CD1c-positive myeloid dendritic cell (primary cell): ENCODE measurements around the gene SUCLG2.

Experiments used
- DNase-seq: peaks from one replicate; pipeline ENCODE4 v3.0.0-alpha.2; 2016; ENCODE audit errors: extremely low spot score

SUCLG2 gene

DNA sequence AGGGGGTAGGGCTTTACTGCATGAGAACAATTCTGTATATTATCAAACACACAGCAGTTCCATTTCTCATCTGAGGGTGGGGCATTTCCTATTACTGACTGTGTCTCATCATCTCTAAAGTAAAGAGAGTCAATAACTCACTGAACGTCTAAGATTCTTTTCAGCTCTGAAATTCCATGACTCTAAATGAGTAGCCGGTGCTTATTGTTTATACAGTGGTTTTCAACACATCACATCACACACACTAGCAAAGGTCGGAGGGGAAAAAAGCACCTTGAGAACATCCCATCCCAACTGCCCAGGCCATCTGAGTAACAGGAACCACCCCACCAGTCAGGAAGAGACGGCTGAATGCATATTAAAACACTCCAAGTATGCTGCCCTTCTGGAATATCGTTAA, 196.0 kb downstream of the SUCLG2 start:
- no peak for DNase-seq

DNA sequence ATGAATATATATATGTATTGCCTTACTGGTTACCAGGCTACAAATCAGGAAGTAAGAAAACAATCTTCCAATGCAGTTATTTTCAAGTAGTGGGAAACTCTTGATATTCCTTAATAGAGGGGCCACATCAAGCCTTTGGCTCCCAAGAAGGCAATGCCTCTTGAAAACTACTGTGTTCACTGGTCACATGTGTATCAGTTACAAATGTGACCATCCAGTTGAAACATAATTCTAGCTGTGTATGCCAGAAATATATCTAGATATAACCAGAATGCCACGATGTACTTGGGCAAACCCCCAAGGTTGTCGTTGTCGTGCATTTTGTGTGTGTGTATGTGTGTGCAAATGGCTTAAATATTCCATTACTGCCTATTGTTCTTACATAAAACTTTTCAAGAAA, 200.8 kb downstream of the SUCLG2 start:
- no peak for DNase-seq

DNA sequence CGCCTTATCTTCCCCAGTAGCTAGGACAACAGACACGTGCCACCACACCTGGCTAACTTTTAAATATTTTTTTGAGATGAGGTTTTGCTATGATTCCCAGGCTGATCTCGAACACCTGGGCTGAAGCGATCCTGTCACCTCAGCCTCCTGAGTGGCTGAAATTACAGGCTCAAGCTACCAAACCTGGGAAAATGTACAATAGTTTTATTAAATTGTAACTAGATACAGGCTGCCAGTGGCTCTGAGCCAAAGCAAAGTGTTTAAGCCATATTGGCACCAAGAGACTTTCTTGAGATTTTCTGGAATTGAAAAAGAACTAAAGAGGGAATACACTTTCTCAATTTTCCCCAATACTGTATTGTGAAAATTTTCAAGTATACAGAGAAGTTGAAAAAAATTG, 204.3 kb downstream of the SUCLG2 start:
- DNase-seq, result no peak

DNA sequence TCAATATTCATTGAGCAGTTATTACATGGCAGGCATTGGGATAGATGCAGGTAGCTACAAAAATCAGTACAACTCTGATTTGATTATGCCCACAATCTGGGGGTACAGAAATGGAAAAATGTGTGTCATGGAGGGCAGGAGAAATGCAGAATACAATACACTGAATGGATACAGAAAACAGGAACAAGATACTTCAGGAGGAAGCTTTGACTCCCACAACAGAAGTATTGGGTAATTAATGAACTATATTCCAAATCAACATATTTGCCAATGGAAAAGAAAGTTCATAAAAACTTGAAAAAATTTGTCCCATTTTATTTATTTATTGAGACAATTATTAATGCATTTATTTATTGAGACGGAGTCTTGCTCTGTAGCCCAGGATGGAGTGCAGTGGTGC, 207.0 kb downstream of the SUCLG2 start:
- peak; percentile 19 for DNase-seq

DNA sequence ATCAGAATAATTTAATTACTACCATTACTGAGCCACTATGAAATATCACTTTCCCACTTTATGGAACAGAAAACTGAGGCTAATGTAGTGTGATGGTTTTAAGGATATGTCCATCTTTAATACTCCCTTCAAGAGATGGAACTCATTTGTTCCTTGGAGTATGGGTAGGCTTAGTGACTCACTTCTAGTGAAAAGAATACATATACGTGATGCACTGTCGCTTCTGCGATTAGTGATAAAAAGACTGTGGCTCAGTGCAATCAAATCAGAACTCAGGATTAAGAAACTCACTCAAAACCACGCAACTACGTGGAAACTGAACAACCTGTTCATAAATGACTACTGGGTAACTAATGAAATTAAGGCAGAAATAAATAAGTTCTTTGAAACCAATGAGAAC, 216.6 kb downstream of the SUCLG2 start:
- no peak for DNase-seq

DNA sequence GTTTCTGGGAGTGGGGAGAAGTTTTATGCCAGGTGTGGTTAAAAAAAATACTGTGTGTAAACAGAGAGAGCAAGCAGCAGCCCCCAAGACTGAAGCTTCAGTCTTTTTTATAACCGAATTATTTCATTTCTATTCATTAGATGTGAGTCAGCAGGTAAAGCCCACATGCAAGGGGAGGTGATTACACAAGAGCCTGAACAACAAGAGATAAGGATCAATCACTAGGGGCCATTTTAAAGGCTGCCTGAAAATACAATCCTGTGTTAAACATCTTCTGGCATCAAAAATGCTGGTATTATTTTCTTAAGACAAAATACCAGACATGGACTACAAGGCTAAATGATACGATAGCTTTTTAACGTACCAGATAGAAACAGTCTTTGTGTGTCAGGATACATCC, 217.3 kb downstream of the SUCLG2 start:
- no peak for DNase-seq

DNA sequence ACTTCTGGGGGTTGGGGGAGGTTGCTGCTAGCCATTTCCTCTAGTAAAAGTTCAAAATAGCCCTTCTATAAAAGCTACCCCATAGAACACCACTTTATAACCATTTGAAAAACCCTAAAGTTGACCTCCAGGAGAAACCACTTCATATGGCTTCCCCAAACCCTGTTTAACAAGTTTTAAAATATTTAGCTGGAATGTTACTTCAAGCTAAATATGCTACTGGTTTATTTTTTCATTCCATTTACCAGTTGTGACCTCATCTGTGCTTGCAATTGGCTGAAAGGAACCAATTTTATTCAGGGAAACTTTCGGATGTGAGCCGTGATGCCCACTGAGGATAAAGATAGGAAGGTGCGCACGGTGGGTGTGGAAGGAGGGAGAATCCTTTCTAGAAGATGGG, 221.3 kb downstream of the SUCLG2 start:
- DNase-seq, result no peak

DNA sequence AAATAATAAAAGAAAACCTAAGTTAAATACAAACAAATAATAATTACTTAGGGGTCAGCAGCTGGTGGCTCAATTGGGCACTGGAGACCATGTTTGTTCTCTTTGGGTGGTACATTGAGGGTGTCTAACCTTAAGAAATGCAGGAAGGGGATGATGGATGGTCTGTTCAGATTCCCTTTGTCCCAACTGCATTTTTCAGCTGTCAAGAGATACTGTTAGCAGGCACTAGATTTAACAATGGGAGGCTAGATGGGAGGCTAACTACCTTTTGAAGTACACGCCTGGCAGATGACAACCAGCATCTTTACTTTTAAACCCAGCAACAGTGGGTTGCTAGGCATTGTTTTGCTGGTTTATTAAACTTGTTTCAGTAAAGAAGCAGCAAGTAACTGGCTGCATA, 222.5 kb downstream of the SUCLG2 start:
- DNase-seq, result no peak

DNA sequence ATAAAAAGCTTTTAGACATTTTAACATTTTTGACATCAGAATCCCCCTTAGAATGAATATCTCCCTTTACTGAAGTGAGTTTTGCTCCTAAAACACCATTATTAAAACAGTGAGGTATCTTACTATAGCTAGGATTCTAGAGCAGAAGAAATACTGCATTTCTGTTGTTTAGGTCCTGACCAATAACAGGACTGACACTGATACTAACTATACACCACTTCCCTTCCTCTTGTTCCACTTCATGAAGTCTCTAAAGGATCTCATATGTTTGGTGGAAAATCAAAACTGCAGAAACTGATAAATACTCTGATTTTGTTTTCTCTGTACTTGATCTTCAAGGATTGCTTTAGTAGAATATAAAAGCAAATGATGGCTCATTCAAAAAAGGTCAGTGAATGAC, 230.7 kb downstream of the SUCLG2 start:
- no peak for DNase-seq

DNA sequence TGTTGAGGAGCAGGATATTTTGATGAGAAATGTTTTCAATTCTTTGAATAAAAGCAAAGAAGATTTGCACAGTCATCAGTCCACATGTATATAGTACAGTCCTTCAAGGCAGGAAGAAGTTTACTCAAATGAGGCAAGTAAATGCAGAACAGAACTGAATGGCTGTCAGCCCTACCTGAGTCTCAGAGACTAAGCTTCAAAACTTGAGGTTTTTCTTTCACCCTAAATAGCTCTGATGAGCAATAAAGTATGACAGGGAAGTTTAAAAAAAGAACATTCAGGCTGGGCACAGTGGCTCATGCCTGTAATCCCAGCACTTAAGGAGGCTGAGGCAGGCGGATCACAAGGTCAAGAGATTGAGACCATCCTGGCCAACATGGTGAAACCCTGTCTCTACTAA, 232.5 kb downstream of the SUCLG2 start:
- no peak for DNase-seq

DNA sequence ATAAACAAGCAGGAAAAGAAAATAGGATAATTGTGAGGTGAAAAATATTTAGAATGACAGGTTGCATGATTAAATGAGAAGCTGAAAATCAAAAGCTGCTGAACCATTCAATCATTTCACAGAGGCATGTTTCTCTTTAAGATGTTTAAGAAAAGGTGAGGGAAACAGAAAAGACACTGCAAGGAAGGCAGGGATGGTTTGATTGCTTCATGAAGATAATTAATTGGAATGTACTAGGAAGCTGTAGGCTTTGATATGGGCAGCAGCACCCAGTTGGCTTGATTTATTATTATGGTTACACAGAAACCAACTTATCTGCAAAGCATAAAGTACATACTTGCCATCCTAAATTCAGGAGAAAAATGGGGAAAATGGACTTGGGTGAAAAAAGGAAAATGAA, 234.6 kb downstream of the SUCLG2 start:
- DNase-seq, result no peak

DNA sequence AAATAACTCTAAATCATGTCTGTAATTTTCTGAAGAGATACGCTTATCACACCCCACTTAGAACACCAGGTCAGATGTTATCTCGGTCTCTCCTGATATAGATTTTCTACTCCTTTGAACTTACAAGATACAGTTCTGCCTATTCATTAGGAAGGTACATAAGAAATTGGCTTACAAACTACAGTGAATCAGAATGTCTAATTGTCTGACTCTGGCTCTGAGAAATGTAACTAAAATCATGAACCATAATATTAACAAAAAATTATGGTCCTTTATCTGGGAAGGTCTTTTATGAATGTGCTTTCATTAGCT, 235.2 kb downstream of the SUCLG2 start:
- DNase-seq, result no peak

DNA sequence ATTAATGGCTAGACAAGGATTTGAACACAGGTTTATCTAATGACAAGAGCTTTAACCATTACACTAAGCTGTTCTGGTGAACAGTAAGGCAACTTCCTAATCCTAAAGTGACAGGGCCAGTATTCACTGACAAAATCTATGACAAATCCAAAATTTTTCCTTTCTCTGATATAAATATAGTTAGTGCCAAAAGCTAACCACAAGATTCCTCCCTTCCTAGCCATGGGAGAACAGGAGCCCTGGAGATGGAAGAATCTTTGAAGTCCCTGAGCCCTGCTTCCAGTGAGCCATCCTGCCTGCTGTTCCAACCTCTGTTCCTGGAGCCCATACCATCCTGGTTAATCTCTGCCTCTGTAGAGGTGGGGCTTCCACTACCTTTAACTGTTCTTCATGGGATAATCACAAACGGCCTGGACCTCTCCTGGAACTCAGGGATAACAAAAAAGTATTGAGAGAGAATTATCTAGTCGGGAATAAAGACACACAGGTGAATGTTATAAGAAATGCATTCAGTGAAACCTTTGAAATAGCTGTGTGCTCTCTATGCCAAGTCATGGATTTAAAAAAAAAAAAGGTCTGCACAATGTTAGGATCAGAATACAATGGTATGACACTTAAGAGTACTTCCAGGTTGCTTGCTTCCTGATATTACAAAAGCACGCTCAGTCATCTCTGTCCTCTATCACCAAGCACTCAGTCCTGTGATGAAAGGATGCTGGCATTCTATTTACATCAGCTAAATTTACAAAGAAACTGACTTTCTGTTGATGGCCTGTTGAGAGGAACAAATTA, 235.8 kb downstream of the SUCLG2 start:
- no peak for DNase-seq

DNA sequence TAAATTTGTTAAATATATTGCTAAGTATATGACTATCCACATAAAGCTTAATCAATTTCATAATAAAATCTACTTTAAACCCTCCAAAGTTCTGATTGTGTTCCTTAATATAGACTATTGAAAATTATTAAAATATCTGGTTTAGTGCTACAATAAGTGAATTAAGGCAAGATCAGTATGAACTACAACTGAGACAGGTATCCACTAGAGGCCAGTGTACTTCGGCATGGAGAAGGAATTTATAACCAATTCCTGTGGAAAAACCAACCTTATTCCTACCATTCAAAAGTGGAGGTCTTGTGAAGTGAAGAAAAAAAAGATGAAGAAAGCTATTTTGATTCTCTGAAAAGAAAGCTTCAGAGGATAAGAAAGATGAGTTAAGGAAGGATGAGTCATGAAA, 237.7 kb downstream of the SUCLG2 start:
- no peak for DNase-seq

DNA sequence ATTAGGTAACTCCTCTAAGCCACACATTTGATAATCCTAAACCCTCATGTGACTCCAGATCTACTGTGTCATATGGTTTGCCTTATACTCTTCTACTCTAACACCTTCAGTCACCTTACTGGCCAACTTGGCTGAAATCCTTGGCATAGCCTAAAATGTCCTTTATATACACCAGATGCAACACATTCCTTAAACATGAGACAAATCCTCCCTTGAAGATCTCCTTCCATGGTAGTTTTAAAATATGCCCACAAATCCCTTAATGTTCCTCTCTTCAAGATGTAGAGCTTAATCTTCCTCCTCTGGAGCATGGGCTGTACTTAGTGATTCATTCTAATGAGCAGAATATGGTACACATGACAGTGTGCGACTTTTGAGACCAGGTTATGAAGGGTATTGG, 238.9 kb downstream of the SUCLG2 start:
- DNase-seq, result no peak

DNA sequence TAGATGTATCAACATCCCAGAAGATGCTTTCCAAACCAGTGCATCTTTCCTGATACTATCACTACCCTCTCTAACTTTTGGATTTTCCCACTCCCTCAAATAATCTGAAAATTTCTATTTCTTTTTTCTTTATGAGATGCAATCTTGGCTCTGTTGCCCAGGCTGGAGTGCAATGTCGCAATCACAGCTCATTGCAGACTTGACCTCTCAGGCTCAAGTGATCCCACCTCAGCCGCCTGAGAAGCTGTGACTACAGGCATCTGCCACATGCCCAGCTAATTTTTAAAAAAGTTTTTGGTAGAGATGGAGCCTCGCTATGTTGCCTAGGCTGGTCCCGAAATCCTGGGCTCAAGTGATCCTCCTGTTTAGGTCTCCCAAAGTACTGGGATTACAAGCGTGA, 239.7 kb downstream of the SUCLG2 start:
- DNase-seq, result no peak

DNA sequence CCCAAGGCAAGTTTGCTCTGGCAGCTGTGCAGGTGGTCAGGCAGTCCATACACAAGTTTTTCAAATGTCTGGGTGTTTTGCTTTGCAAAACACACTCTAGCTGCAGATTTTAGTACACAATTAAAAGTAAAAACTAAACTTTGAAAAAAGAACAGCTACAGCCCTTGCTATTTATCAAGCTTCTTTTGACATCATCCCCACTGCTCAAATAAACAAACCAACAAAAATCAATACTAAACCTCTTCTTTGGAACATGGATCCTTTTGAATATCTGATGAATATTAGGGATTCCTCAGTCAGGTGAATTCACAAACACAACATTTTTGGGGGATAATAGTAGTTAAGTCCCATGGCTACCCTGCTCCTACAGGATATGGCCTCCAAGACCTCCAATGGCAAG, 249.2 kb downstream of the SUCLG2 start:
- DNase-seq, result no peak

DNA sequence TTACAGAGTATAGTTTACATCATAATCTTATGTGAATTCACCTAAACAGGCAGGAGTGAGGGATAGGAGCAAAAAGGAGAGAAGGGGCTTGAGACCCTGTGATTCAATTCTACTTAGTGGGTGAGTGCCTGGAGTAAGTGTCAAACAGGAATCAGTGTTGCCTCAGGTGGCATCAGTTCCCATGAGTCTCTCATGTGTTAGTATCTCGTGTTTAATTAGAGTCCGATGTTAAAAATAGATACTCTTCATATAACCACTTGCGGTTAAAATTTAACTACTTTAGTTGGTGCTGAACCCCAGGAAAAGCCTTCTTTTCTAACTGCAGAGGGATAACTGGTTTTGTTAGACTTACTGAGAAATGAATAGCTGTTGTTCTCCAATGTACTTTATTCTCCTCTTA, 251.5 kb downstream of the SUCLG2 start:
- no peak for DNase-seq

DNA sequence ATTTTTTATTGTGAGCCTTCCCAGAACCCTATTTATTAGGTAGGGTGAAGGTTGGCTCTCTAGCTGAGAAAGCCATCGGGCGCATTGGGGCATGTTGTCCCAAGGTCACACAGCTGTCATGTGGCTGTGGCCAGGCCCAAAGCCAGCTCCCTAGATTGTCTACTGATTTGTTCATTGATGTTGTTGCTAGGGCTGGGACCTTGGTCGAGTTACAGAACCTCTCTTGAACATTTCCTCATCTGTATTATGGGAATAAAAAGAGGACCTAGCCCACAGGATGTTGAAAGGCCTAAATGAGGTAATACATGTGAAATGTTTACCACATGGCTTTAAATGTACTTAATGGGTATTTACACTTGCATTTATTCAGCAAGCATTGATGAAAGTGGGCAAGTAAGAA, 252.5 kb downstream of the SUCLG2 start:
- peak; percentile 3 for DNase-seq

DNA sequence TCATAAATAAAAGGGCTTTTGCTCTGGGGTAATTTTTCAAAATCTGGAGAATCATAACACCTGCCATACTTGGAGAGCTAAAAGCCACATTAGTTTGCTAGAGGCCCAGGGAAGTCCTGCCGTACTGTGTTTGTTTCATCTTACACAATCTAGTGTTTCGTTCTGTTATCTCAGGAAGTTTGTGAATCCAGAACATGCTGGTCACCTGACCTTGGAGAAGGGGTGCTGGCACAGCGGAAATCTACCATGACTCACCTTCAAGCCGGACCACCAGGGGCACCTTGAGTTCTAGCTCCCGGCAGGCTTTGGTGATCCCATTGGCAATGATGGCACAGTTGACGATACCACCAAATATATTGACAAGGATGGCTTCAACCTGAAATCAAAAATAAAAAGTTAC, 253.9 kb downstream of the SUCLG2 start:
- no peak for DNase-seq

DNA sequence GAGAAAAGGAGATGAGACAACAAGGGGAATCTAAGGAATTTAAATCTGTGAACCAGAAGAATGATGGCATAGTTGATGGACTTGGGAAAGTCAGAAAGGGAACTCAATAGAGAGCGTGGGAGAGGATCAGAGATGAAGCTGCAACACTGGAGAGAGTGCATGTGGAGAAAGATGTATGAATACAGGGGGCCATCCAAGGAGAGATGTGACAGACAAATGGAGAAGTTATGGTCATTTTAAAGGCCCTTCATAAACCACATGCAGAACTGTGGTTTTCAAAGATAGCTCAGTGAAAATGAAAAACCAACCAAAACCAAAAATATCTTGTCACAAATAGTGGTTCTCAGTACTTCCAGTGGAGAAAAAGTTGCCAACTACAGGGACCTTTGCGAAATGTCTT, 265.2 kb downstream of the SUCLG2 start:
- DNase-seq, result no peak

DNA sequence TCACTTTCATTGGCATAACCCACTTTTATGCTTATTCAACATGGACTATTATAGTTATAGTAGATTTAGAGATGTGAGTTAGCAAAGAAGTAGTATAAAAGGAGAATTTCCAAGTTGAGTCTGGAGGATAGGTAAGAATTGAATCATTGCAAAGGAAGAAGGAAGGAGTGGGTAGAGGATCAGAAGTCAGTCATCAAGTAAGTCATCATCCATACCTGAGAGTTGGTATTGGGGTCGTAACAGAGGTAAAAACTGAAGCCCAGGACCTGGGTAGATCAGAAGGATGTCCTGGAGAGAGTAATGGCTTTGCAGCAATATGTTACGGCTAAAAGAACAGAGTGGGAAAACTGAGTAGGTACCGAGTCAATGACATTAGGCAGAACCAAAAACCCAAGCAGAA, 265.7 kb downstream of the SUCLG2 start:
- no peak for DNase-seq

DNA sequence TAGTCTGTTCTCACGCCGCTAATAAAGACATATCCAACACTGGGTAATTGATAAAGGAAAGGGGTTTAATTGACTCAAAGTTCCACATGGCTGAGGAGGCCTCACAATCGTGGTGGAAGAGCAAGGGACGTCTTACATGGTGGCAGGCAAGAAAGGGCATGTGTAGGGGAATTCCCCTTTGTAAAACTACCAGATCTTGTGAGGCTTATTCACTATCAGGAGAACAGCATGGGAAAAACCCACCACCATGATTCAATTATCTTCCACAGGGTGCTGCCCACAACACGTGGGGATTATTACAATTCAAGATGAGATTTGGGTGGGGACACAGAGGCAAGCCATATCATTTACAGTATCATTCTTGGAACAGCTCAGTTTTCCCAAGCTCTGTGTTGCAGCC, 268.0 kb downstream of the SUCLG2 start:
- DNase-seq, result no peak

DNA sequence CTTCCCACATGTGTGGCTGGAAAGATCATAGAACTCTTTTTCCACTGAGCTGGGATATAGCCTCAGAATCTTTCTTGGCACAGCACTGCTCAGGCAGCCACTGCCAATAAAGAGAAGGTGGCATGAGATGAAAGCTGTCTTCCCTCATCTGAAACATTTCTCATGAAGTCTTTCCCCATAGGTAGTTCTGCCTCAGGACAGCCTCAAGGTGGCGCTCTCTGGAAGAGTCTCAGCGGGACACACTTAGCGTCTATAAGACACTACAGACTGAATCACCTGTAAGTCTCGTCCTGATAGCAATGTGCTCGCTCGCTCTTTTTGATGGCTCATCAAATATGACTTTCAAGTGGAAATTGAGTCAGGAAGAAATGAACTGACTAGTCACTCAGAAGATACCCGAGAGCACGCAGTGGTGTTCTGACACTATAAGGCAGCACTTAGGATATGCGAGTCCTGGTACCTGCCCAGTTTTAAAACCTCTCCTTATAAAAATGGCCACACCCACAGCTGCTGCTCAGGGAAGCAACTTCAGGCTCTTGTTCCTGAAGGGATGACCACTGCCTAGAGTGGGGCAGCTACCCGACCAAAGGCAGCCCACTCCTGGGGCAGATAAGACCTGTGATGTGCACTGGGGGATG, 269.5 kb downstream of the SUCLG2 start:
- DNase-seq, result peak; percentile 24
